Vein endothelial cell (primary cell): ENCODE results near the gene RRAS. TPM values are rescaled to one million over a fixed set of nuclear protein-coding genes. Genes with fewer than 3 reads are reported as not detected.

ENCODE experiments used
- small RNA-seq: library from RNA; depleted of rRNA; stranded (forward); fragments of <200 nt; gene quantifications from one replicate; pipeline ENCODE3, GENCODE V24; 2012
- total RNA-seq: library from RNA; depleted of rRNA; stranded (reverse); fragments of >200 nt; gene quantifications from 2 replicates; pipeline ENCODE4 v1.2.3, GENCODE V29; 2012

The RRAS gene
- total RNA-seq: 30.6 and 65.3 TPM in 2 replicates

DNA sequence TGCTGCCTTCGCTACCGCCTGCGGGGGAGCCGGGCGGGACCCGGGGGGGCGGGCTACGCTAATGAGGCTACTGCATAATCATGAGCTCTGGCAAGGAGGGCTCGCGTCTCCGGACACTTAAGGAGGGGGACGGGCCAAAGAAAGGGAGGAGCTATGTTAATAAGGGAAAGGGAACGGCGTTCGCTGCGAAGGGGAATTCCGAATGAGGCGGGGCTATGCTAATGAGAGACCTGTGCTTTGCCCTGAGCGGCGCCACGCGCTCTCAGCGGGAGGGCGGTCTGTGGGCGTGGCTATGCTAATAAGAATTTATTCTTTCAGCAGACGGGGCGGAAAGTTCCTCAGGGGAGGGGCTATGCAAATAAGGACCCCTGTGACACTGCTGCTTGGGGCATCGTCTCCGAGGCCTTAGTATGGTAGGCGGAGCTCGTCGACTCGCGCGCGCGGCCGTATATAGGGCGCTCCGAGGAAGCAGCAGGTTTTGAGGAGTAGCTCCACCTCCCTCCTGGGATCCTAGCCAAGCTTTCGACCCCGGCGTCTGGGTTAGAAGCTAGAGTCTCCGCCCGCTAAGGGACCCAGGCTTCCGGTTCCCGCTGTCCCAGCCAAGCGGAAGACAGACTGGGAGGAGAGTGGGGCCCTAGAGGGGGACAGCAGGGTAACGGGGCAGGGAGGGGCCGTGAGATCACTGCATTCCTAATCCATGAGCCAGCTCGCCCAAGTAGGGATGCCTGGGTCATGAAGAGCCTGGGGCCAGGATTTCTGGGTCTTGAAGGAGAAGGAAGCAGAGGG is at the start of gene RRAS:
Gene RRAS (minus strand): TSS at position 31 of the 786 bp plus-strand sequence. CDS start 45 bp downstream, outside the sequence.

DNA sequence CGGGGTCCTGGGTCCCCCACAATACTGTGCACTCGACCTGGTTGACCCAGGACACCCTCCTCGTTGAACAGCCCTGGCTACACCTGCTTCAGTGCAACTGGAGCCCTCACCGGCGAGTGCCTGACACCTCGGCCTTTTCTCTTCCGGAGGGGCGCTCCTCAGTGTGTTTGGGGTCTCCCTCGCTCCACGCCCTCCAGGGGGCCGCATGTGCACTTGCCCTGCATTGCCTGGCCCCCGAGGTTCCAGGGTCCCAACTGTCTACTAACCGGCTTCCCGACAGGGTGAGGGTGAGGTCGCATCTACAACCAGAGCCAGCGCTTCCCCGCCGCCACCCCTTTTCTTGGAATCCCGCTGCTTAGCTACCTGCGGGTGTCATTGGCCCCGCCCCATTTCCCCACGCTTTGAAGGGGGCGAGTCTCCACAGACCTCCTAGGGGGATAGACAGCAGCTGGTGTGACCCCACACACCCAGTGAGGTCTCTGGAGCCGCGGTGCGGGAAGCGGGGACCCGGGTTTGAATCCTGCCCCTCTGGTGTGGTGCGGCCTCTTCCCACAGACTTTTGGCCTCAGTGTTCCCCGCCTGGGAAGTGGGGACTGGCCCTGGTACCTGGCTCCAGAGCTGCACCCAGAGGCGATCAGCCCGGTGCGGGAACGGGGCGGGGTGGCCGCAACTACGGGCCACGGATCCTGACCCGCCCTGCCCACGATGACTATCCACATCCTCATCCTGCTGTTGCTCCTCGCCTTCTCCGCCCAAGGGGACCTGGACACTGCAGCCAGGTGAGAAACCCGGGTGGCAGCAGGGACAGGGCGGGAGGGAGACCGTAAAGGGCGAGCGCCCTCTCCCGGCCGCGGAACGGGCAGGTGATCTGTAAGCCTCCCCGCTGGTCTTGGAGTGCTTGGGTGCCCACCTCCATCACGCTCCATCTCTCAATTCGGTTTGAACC is 49.5 kb upstream of the RRAS start, which contains the start of gene ADM5:
Gene ADM5 (plus strand): TSS at position 462 of the 946 bp plus-strand sequence. CDS start 244 bp downstream, at position 706.

DNA sequence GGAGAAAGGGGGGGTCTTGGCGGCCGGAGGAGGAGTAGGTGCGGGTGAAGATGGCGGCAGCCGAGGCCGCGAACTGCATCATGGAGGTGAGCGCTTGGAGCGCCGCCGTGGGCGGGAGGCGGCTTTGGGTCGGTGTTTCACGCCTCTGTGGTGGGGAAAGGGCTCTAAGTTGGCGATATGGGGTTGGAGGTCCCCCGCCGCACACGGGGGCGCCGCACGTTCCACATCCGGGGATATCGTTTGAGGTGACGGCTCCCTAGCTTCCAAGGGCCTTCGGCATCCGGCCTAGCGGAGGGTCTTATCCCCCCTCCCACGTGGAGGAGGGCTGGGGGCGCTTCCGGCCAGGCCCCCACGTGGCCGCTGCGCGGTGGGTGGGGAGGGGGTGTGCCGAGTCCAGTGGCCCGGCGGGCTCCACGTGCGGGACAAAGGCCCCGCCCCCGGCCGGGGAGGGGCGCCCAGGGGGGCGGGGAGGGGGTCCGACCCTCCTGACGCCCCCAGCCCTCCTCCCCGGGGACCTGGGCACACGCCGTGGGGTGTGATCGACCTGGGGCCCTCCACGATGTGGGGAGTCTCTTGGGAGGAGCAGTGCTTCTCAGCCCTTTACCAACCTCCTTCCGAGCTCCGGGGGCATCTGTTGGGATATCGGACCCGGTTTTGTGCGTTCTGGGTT is 37.4 kb upstream of the RRAS start, which contains the start of gene PRMT1:
Gene PRMT1 (plus strand): TSS at position 41 of the 670 bp plus-strand sequence. CDS start 10 bp downstream, at position 51.

DNA sequence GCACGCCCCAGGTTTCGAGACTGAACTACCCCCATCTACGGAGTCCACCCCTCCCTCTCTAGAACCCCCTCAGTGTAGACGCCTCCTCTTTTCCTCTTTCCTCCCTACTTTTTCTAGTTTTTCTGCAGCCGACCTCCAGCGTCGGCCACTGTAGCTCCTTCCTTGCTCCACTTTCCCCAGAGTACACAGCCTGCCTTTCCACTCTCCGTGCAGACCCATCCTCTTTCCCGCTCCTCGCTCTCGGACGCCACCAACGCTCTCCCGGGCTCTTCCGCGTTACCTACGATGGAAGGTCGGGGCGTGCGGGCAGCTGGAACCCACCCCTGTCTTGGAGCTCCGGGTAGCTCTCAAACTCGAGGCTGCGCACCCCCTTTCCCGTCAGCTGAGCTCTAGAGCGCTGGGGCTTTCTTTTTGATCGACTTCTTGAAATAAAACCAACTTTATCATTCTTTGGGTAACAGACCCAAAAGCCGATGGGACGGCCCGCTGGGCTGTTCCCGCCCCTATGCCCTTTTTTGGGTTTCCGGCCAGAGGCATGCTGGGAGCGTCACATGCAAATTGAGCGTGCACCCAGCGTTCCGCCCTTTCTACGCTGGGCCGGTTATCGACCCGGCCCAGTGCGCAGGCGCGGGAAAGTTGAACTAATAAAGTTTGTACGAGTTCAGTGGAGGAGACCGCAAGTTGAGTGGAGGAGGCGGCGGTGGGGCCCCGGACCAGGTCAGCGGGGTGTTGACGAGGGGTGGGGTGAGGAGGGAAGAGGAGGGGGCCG is 25.6 kb upstream of the RRAS start, which contains the start of the genes BCL2L12 and IRF3:
Gene BCL2L12 (plus strand): TSS at position 583 of the 769 bp plus-strand sequence. CDS start 760 bp downstream, outside the sequence.
Gene IRF3 (minus strand): TSS at position 507 of the 769 bp plus-strand sequence. CDS start 1,019 bp downstream, outside the sequence.

DNA sequence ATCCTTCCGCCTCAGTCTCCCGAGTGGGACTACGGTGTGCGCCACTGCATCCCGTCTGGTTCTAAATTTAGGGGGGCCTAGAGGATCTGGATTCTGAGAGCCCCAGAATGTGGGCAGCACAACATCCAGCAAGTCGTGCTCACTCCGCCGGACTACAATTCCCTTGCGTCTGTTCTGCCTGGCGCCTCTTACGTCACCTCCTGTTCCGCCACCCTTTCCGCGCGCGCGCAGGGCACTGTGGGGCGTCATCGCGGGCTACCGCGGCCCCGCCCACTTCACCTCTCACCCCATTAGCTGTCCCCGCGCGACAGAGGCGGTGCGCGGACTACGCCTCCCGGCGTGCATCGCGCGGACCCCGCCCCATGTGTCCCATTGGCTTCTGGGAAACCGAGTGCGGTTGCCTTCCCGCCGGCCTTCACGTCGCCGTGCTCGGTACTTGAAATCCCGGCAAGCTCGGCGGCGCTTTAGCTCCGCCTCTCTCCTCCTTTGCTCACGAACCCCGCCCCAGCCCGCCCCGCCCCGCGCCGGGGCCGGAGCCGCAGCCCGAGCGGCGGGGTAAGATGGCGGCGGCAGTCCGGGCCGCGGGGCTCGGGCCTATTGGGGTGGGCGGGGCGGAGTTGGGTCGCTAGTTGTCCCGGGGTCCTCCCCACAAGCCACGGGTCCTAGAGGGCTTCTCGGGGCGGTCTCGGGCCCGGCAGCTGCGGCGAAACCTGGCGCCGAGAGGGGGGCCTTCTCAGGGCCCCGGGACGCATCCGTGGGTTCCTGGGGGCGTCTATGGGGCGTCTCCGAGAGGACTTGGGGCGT is 1.9 kb upstream of the RRAS start, which contains the start of gene SCAF1:
Gene SCAF1 (plus strand): TSS at position 522 of the 804 bp plus-strand sequence. CDS start 2,818 bp downstream, outside the sequence.

DNA sequence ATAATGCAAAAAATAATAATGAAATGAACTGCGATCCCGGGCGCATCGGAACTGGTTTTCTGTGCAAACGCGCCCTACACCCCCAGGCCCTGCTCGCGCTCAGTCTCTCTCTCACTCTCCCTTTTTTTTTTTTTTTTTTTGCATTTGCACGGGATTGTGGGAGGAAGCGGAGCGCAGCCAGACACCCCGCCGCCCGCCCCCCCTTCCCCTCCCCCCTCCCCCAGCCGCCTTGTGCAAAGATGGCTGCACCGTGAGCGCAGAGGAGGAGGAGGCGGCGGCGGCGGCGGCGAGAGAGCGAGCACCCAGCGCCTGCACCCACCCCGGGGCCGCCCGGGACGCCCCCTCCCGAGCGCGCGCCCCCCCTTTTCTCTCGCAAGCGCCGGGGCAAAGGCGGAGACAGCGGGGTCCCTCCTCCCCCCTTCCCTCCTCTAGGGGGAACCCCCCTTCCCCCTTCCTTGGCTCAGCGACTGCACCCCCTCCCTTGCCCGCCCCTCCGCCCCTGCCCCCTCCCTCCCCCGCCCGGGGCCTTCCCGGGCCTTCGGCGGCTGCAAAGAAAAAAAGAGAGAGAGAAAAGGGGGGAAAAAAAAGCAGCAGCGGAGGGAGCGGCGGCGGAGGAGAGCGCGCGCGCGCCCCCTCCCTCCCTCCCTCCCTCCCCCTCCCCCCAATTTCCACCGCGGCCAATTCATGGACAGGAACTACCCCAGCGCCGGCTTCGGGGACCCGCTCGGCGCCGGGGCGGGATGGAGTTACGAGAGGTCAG is 48.8 kb downstream of the RRAS start, which contains the start of gene PRR12:
Gene PRR12 (plus strand): TSS at position 212 of the 760 bp plus-strand sequence. CDS start 473 bp downstream, at position 685.

Small RNA genes lying within 50 kb of the gene (small RNA-seq; reads per million reads assigned to genes)
- gene MIR5088: 0.13 reads per million

Other genes starting within 250 kb of the RRAS start
- gene PTH2, start 216.7 kb downstream of the RRAS start, total RNA-seq: not detected in 2 replicates
- gene GFY, start 214.8 kb downstream of the RRAS start, total RNA-seq: not detected in 2 replicates
- gene SLC17A7, start 198.6 kb downstream of the RRAS start, total RNA-seq: not detected in 2 replicates
- 98.8 and 111 TPM in 2 replicates for gene PIH1D1, start 188.3 kb downstream of the RRAS start, total RNA-seq
- 34.9 and 38.8 TPM in 2 replicates for gene ALDH16A1, start 186.9 kb downstream of the RRAS start, total RNA-seq
- gene FLT3LG, start 165.9 kb downstream of the RRAS start, total RNA-seq: 1.7 and 3.3 TPM in 2 replicates
- 2,277 and 3,319 TPM in 2 replicates for gene RPL13A, start 152.5 kb downstream of the RRAS start, total RNA-seq
- gene RPS11, start 143.7 kb downstream of the RRAS start, total RNA-seq: 3,071 and 4,093 TPM in 2 replicates
- 88.0 and 140 TPM in 2 replicates for gene FCGRT, start 127.5 kb downstream of the RRAS start, total RNA-seq
- gene RCN3, start 112.1 kb downstream of the RRAS start, total RNA-seq: 20.3 and 62.4 TPM in 2 replicates
- 171 and 222 TPM in 2 replicates for gene NOSIP, start 59.6 kb downstream of the RRAS start, total RNA-seq
- gene PRRG2, start 58.8 kb downstream of the RRAS start, total RNA-seq: 6.5 and 8.5 TPM in 2 replicates
- gene PRR12, start 49.0 kb downstream of the RRAS start, total RNA-seq: 5.3 and 5.9 TPM in 2 replicates
- gene SCAF1, start 2.1 kb upstream of the RRAS start, total RNA-seq: 19.4 and 35.6 TPM in 2 replicates
- gene IRF3, start 25.7 kb upstream of the RRAS start, total RNA-seq: 38.5 and 43.2 TPM in 2 replicates
- 9.4 and 9.5 TPM in 2 replicates for gene BCL2L12, start 25.8 kb upstream of the RRAS start, total RNA-seq
- 388 and 419 TPM in 2 replicates for gene PRMT1, start 37.1 kb upstream of the RRAS start, total RNA-seq
- 0.98 and 1.9 TPM in 2 replicates for gene ADM5, start 49.5 kb upstream of the RRAS start, total RNA-seq
- gene CPT1C, start 51.0 kb upstream of the RRAS start, total RNA-seq: 22.9 and 25.0 TPM in 2 replicates
- not detected in 2 replicates for gene TSKS, start 123.2 kb upstream of the RRAS start, total RNA-seq
- gene AP2A1, start 126.9 kb upstream of the RRAS start, total RNA-seq: 103 and 114 TPM in 2 replicates
- 12.3 and 16.7 TPM in 2 replicates for gene FUZ, start 173.1 kb upstream of the RRAS start, total RNA-seq
- gene MED25, start 178.1 kb upstream of the RRAS start, total RNA-seq: 27.0 and 28.1 TPM in 2 replicates
- gene PTOV1, start 211.0 kb upstream of the RRAS start, total RNA-seq: 43.8 and 78.1 TPM in 2 replicates
- gene PNKP, start 227.4 kb upstream of the RRAS start, total RNA-seq: 51.5 and 58.5 TPM in 2 replicates
- gene AKT1S1, start 237.2 kb upstream of the RRAS start, total RNA-seq: 11.8 and 12.1 TPM in 2 replicates
- gene TBC1D17, start 237.6 kb upstream of the RRAS start, total RNA-seq: 12.8 and 15.4 TPM in 2 replicates